Sigmoid colon (tissue), 4 donors: Measurements from ENCODE around the gene BNIP5.

Source experiments
- EP300 ChIP-seq, 4 donors: sonication (generic); formaldehyde crosslinking; IDR thresholded peaks; one replicate each; pipeline ENCODE4 v1.6.1; 2017; ENCODE audit warnings: antibody characterized with exemption in 4 of 4
- TF ChIP-seq, protein P1 (sequence below), 4 experiments: fragments of 450-650 bp in 3 of 4; fragments of 200-600 bp in 1 of 4; IDR thresholded peaks; one replicate each; pipeline ENCODE4 v1.5.1; 2016 to 2019; ENCODE audit warnings: antibody characterized with exemption in 4 of 4, mild to moderate bottlenecking in 3 of 4, moderate library complexity in 2 of 4

DNA sequence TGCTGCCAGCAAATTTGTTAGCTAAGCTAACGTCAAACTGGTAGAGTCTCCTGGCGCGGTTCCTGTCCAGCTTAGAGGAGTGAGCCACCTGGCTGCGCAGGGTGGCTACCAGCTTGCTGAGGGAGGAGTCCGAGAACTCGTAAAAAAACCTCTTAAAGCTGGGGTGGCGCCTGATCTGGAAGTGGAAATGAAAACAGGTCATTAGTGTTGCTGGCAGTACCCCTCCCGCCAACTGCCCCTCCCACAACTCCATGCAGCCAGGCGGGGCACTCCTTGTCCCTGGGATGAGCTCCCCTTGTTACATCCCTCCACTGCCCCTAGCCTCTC, 17.3 kb downstream of the BNIP5 start:
- TF ChIP-seq, protein P1, sequence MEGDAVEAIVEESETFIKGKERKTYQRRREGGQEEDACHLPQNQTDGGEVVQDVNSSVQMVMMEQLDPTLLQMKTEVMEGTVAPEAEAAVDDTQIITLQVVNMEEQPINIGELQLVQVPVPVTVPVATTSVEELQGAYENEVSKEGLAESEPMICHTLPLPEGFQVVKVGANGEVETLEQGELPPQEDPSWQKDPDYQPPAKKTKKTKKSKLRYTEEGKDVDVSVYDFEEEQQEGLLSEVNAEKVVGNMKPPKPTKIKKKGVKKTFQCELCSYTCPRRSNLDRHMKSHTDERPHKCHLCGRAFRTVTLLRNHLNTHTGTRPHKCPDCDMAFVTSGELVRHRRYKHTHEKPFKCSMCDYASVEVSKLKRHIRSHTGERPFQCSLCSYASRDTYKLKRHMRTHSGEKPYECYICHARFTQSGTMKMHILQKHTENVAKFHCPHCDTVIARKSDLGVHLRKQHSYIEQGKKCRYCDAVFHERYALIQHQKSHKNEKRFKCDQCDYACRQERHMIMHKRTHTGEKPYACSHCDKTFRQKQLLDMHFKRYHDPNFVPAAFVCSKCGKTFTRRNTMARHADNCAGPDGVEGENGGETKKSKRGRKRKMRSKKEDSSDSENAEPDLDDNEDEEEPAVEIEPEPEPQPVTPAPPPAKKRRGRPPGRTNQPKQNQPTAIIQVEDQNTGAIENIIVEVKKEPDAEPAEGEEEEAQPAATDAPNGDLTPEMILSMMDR (IDR thresholded peaks at IDR 0.05), result no peak
- no peak for TF ChIP-seq EP300 (IDR thresholded peaks at IDR 0.05)
